Loucy (cell line): ENCODE measurements around the gene LIN52.

ENCODE experiments used
- CTCF ChIP-seq: fragments of 200-600 bp; sonication (generic); conservative IDR thresholded peaks from 2 replicates; pipeline ENCODE4 v1.5.1; 2014; ENCODE audit warnings: mild to moderate bottlenecking, antibody characterized with exemption, low read length
- EZH2phosphoT487 ChIP-seq: fragments of 200-600 bp; IDR thresholded peaks from 2 replicates; pipeline ENCODE4 v1.6.1; 2018; ENCODE audit warnings: antibody characterized with exemption, mild to moderate bottlenecking, moderate library complexity, borderline replicate concordance

- TF ChIP-seq CTCF (no peak), EZH2phosphoT487 (no peak)
These were observed 154.5 kb downstream of the LIN52 start, which contains the start of gene VSX2 for GRCh38 chr14:74238974-74239847.
